Liver (tissue), 9 donors: ENCODE data around the gene PRC1. TPM values are rescaled to one million over a fixed set of nuclear protein-coding genes. Genes with fewer than 3 reads are reported as not detected.

Source experiments
- DNase-seq: peaks from one replicate; pipeline ENCODE4 v3.0.0-alpha.2; 2017; ENCODE audit warnings: low spot score
- H3K27ac ChIP-seq, 2 donors: one replicate each; pipeline ENCODE4 v1.7.0; 2013; ENCODE audit warnings: inconsistent platforms in 2 of 2, low read length in 2 of 2, control low read depth in 1 of 2, low read depth in 1 of 2, mild to moderate bottlenecking in 1 of 2
- H3K27me3 ChIP-seq, 4 donors: one replicate each; pipeline versions ENCODE4 v1.6.1 to v1.7.0; 2013; ENCODE audit warnings: low read length in 3 of 4, inconsistent platforms in 1 of 4, mild to moderate bottlenecking in 1 of 4, moderate library complexity in 1 of 4; ENCODE audit not compliant: control insufficient read depth in 4 of 4, insufficient read depth in 4 of 4
- H3K36me3 ChIP-seq, 4 donors: one replicate each; pipeline versions ENCODE4 v1.6.1 to v1.7.0; 2013; ENCODE audit warnings: low read length in 3 of 4, mild to moderate bottlenecking in 3 of 4, low read depth in 1 of 4, moderate library complexity in 1 of 4; ENCODE audit not compliant: control insufficient read depth in 4 of 4, insufficient read depth in 3 of 4
- H3K4me1 ChIP-seq, 4 donors: one replicate each; pipeline versions ENCODE4 v1.6.1 to v1.7.0; 2013; ENCODE audit warnings: low read length in 3 of 4, mild to moderate bottlenecking in 3 of 4, moderate library complexity in 1 of 4; ENCODE audit not compliant: control insufficient read depth in 4 of 4, insufficient read depth in 4 of 4
- H3K4me3 ChIP-seq, 3 donors: one replicate each; pipeline versions ENCODE4 v1.6.1 to v1.7.0; 2013; ENCODE audit warnings: low read length in 3 of 3, control low read depth in 1 of 3, low read depth in 1 of 3, mild to moderate bottlenecking in 1 of 3
- H3K9ac ChIP-seq, 2 donors: one replicate each; pipeline ENCODE4 v1.7.0; 2013; ENCODE audit warnings: low read length in 2 of 2, mild to moderate bottlenecking in 2 of 2, moderate library complexity in 2 of 2, control low read depth in 1 of 2, low read depth in 1 of 2
- H3K9me3 ChIP-seq, 4 donors: one replicate each; pipeline versions ENCODE4 v1.6.1 to v1.7.0; 2013; ENCODE audit warnings: low read length in 3 of 4; ENCODE audit not compliant: control insufficient read depth in 4 of 4
- ATF3 ChIP-seq: IDR thresholded peaks from 2 replicates; pipeline ENCODE4 v1.6.1; 2016; ENCODE audit warnings: antibody characterized with exemption
- CTCF ChIP-seq: fragments of 150-350 bp; IDR thresholded peaks from 2 replicates; pipeline ENCODE4 v1.5.1; 2017; ENCODE audit warnings: improper control_type of control experiment, low read depth, low read length; ENCODE audit not compliant: missing input control
- EGR1 ChIP-seq, 2 donors: IDR thresholded peaks; 2 replicates each; pipeline ENCODE4 v1.6.1; 2016 to 2018; ENCODE audit warnings: antibody characterized with exemption in 2 of 2, low read depth in 2 of 2
- FOXA1 ChIP-seq: IDR thresholded peaks from 2 replicates; pipeline ENCODE4 v1.6.1; 2016; ENCODE audit warnings: antibody characterized with exemption
- HNF4A ChIP-seq, 2 donors: conservative IDR thresholded peaks; 2 replicates each; pipeline ENCODE4 v1.6.1; 2016; ENCODE audit warnings: antibody characterized with exemption in 2 of 2, mild to moderate bottlenecking in 2 of 2
- HNF4G ChIP-seq: IDR thresholded peaks from 2 replicates; pipeline ENCODE4 v1.6.1; 2016; ENCODE audit warnings: antibody characterized with exemption
- JUND ChIP-seq, 2 donors: IDR thresholded peaks; 2 replicates each; pipeline ENCODE4 v1.6.1; 2016; ENCODE audit warnings: antibody characterized with exemption in 2 of 2
- NR2F2 ChIP-seq: IDR thresholded peaks from 2 replicates; pipeline ENCODE4 v1.6.1; 2016; ENCODE audit warnings: antibody characterized with exemption
- RAD21 ChIP-seq, 2 donors: IDR thresholded peaks; 2 replicates each; pipeline ENCODE4 v1.6.1; 2016; ENCODE audit warnings: antibody characterized with exemption in 2 of 2, mild to moderate bottlenecking in 2 of 2
- REST ChIP-seq: IDR thresholded peaks from 2 replicates; pipeline ENCODE4 v1.6.1; 2016; ENCODE audit warnings: antibody characterized with exemption, mild to moderate bottlenecking
- RXRA ChIP-seq, 2 donors: IDR thresholded peaks; 2 replicates each; pipeline ENCODE4 v1.6.1; 2017 to 2018; ENCODE audit warnings: antibody characterized with exemption in 2 of 2, mild to moderate bottlenecking in 1 of 2
- TAF1 ChIP-seq: conservative IDR thresholded peaks from 2 replicates; pipeline ENCODE4 v1.6.1; 2016; ENCODE audit warnings: antibody characterized with exemption, mild to moderate bottlenecking
- YY1 ChIP-seq: IDR thresholded peaks from 2 replicates; pipeline ENCODE4 v1.6.1; 2016; ENCODE audit warnings: antibody characterized with exemption, mild to moderate bottlenecking
- WGBS: extraction: QIAGEN DNeasy Blood & Tissue Kit; methylation state at CpG from one replicate; pipeline ENCODE4 v1.1.7; 2013; 5-methylcytosine and 5-hydroxymethylcytosine counted together
- polyA plus RNA-seq, 2 donors: library from polyadenylated mRNA; stranded (reverse) in 1 of 2; unstranded in 1 of 2; fragments of 200-250 nt in 1 of 2; fragments of >200 nt in 1 of 2; fragmentation: Nextera tagmentation in 1 of 2; extraction: Ambion mirVana in 1 of 2; gene quantifications; one replicate each; pipeline versions ENCODE4 v1.2.1 to v1.2.3, GENCODE V29; 2013 to 2015
- total RNA-seq, 2 donors: library from RNA; depleted of rRNA; stranded (reverse); fragments of >200 nt; gene quantifications; one replicate each; pipeline ENCODE4 v1.2.3, GENCODE V29; 2014
- donor health status: healthy.
- donor health status: healthy.
- donor health status: healthy.
- donor health status: healthy.
- donor health status: healthy.

The PRC1 gene
- total and polyA plus RNA-seq, 4 donors, result 2.1 to 128 (median 5.6) TPM

- Histone ChIP-seq H3K9me3 (no peaks in the 10 kb centered on the region), H3K27ac (no peak overlapping the region), H3K36me3 (no peaks in the 10 kb centered on the region), H3K4me1 (no peaks in the 10 kb centered on the region), H3K9ac (no peak overlapping the region), H3K27me3 (no peaks in the 10 kb centered on the region), H3K4me3 (no peak overlapping the region)
- TF ChIP-seq NR2F2, result no peak
- no peak for TF ChIP-seq HNF4A (conservative IDR thresholded peaks at IDR 0.05)
- no peak for DNase-seq
- WGBS, result 87% methylated on average over 11 of the region's 11 CpGs
Measured at GRCh38 chr15:90986790-90987507, 7.4 kb downstream of the PRC1 start.

GRCh38 chr15:90982135-90982534 is 12.2 kb downstream of the PRC1 start:
- Histone ChIP-seq H3K4me1 (no peaks in the 10 kb centered on the region), H3K9me3 (no peaks in the 10 kb centered on the region), H3K9ac (no peak overlapping the region), H3K36me3 (no peaks in the 10 kb centered on the region), H3K27ac (no peak overlapping the region), H3K27me3 (no peaks in the 10 kb centered on the region), H3K4me3 (no peak overlapping the region)
- WGBS, result 95% methylated on average over 5 of the region's 5 CpGs
- no peak for DNase-seq
- TF ChIP-seq CTCF (no peak), HNF4G (no peak), RAD21 (IDR thresholded peaks at IDR 0.05) (no peak), EGR1 (IDR thresholded peaks at IDR 0.05; ENCODE audit: low read depth in 2 of 2) (no peak), JUND (IDR thresholded peaks at IDR 0.05) (no peak)

GRCh38 chr15:90981681-90982080 is 12.7 kb downstream of the PRC1 start:
- H3K27ac ChIP-seq, result no peak overlapping the region
- H3K9ac ChIP-seq, result no peak overlapping the region
- H3K36me3 ChIP-seq, result no peaks in the 10 kb centered on the region
- H3K9me3 ChIP-seq, result no peaks in the 10 kb centered on the region
- WGBS, result 91% methylated on average over 6 of the region's 6 CpGs
- no peaks in the 10 kb centered on the region for H3K4me1 ChIP-seq
- no peaks in the 10 kb centered on the region for H3K27me3 ChIP-seq
- DNase-seq, result no peak
- no peak for TF ChIP-seq RXRA (IDR thresholded peaks at IDR 0.05)
- no peak for TF ChIP-seq REST
- no peak for TF ChIP-seq JUND (IDR thresholded peaks at IDR 0.05)
- no peak for TF ChIP-seq TAF1
- no peak for TF ChIP-seq YY1
- TF ChIP-seq CTCF, result no peak
- no peak for TF ChIP-seq ATF3
- no peak for TF ChIP-seq HNF4A (conservative IDR thresholded peaks at IDR 0.05)
- no peak for TF ChIP-seq FOXA1
- no peak overlapping the region for H3K4me3 ChIP-seq
